Keratinocyte (primary cell): ENCODE measurements around the gene ACSS1.

Experiments
- EZH2 ChIP-seq: IDR thresholded peaks from one replicate; pipeline ENCODE4 v1.6.1; 2012; ENCODE audit warnings: inconsistent platforms, mild to moderate bottlenecking, low read length, moderate library complexity
- TF ChIP-seq, protein P1 (sequence below), 3 experiments: IDR thresholded peaks in 1 of 3; conservative IDR thresholded peaks in 1 of 3; optimal IDR thresholded peaks in 1 of 3; 2 replicates in 2 of 3; 3 replicates in 1 of 3; pipeline versions ENCODE3 to v1.5.1; 2011; ENCODE audit warnings: low read length in 3 of 3, mild to moderate bottlenecking in 3 of 3, moderate library complexity in 2 of 3, control low read depth in 1 of 3, inconsistent platforms in 1 of 3; ENCODE audit not compliant: insufficient read depth in 2 of 3; ENCODE audit errors: extremely low read depth in 1 of 3

DNA sequence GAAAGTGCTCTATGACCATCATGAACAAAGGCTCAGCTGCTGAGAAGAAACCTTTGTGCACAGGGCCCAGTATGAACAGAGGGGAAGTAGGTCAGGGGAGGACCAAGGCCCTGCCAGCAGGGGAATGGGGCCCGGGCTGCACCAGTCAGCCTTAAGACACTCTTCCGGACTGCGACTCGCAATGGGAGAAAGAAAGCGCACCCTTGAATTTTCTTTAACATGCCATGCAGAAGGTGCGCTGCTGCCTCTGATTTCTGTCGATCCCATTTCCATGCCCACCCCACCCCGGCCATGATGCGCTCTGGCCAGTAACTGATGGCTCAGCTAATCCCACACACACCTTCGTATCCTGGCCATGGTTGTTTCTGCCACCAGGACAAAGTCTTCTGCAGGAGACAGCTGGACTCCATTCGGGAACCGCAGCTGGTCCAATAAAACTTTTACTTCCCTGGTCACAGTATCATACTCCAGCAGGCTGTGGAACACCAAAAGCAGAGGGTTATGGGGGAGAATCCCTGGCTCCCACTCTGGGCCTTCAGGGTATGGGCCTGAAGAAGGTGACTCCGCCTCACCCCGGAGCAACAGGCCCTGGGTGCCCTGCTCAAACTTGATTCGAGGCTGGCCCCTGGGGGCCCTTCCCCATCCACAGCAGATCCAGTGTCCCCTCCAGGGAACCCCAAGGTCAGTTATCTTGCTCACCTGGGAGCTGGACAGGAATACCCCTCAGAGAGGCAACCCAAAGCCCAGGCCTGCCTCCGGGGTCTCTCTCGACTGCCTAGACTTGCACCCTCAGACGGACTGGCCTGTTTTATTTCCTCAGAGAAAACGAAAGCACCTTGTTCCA is 88.5 kb downstream of the ACSS1 start:
- TF ChIP-seq, protein P1, sequence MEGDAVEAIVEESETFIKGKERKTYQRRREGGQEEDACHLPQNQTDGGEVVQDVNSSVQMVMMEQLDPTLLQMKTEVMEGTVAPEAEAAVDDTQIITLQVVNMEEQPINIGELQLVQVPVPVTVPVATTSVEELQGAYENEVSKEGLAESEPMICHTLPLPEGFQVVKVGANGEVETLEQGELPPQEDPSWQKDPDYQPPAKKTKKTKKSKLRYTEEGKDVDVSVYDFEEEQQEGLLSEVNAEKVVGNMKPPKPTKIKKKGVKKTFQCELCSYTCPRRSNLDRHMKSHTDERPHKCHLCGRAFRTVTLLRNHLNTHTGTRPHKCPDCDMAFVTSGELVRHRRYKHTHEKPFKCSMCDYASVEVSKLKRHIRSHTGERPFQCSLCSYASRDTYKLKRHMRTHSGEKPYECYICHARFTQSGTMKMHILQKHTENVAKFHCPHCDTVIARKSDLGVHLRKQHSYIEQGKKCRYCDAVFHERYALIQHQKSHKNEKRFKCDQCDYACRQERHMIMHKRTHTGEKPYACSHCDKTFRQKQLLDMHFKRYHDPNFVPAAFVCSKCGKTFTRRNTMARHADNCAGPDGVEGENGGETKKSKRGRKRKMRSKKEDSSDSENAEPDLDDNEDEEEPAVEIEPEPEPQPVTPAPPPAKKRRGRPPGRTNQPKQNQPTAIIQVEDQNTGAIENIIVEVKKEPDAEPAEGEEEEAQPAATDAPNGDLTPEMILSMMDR (optimal IDR thresholded peaks at IDR 0.05 in 1 of 3, IDR thresholded peaks at IDR 0.05 in 1 of 3, conservative IDR thresholded peaks at IDR 0.05 in 1 of 3; ENCODE audit: extremely low read depth in 1 of 3, insufficient read depth in 2 of 3, low read length in 3 of 3): no peak
- TF ChIP-seq EZH2: no peak
